HFF-Myc (cell line): ENCODE measurements around the gene CARD9.

ENCODE experiments used
- DNase-seq: peaks from one replicate; pipeline ENCODE4 v3.0.0-alpha.2; 2011; ENCODE audit warnings: low read depth; ENCODE audit errors: extremely low read depth
- H3K4me3 ChIP-seq: replicated peaks from 2 replicates; pipeline ENCODE4 v1.5.1; 2011; ENCODE audit warnings: low read depth, mild to moderate bottlenecking, control low read depth, low read length
- TF ChIP-seq, protein P1 (sequence below): IDR thresholded peaks from 2 replicates; pipeline ENCODE4 v1.5.1; 2012; ENCODE audit warnings: mild to moderate bottlenecking, low read depth, low read length, control low read depth; ENCODE audit errors: missing control alignments

Gene CARD9

DNA sequence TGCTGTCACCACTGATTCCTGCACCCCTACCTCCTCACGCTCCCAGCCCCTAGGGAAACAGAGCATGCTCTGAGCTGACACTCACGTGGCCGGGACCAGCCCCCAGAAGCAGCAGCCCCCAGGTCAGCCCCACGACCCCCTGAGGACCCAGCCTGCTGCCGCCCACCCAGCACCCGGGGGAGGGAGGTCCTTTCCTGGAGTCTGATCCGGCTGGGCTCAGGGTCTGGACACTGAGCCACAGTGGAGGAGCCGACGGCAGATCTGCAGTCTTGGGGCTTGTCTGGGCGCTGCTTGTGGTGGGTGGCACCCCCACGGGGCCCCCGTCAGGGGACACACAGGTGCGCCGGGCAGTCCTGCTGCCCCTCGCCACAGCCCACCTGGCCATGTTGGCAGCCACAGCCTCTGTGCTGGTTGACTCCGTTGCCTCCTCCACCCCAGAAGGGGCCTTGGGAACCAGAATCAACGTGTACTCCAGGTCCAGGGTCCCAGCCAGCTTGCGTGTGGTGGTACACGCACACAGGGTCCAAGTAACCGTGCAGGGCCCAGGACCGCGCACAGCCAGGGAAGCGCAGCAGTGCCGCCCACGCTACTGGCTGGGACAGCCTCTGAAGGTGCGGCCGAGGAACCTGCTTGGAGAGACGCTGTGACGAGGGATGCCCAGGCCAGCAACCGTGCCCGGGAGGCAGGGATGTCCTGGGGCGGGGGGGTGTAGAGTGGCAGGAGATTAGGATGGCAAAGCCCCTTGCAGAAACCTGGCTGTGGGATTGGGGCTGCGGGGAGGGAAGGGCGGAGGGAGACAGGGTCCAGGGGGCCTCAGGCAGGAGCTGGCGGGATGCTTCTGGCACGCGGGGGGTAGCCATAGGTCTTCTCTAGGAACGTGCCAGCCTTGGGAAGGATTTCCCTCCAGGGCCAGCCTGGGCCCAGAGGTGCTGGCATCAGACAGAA is 13.4 kb downstream of the CARD9 start:
- no peak for DNase-seq

GRCh38 chr9:136358888-136359287 is 14.6 kb downstream of the CARD9 start:
- TF ChIP-seq, protein P1, sequence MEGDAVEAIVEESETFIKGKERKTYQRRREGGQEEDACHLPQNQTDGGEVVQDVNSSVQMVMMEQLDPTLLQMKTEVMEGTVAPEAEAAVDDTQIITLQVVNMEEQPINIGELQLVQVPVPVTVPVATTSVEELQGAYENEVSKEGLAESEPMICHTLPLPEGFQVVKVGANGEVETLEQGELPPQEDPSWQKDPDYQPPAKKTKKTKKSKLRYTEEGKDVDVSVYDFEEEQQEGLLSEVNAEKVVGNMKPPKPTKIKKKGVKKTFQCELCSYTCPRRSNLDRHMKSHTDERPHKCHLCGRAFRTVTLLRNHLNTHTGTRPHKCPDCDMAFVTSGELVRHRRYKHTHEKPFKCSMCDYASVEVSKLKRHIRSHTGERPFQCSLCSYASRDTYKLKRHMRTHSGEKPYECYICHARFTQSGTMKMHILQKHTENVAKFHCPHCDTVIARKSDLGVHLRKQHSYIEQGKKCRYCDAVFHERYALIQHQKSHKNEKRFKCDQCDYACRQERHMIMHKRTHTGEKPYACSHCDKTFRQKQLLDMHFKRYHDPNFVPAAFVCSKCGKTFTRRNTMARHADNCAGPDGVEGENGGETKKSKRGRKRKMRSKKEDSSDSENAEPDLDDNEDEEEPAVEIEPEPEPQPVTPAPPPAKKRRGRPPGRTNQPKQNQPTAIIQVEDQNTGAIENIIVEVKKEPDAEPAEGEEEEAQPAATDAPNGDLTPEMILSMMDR, result no peak
- no peak for DNase-seq
- H3K4me3 ChIP-seq, result no peak overlapping the region

More for the DNA sequence above, 13.4 kb downstream of the CARD9 start:
- H3K4me3 ChIP-seq, result no peak overlapping the region
- TF ChIP-seq, protein P1, result no peak

DNA sequence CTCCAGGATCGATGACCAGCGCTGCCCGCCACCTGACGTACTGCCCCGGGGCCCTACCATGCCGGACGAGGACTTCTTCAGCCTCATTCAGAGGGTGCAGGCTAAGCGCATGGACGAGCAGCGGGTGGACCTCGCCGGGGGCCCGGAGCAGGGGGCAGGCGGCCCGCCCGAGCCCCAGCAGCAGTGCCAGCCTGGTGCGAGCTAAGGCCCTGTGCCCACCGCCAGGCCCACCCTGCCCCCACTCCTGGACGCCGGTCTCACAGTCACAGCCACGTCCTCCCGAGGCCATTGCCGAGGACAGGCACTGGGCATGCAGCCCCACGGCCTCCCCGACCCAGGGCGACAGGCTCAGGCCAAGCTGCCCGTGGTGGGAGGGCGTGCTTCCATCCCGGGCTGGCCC is 15.5 kb downstream of the CARD9 start:
- DNase-seq, result no peak
- TF ChIP-seq, protein P1, result no peak
- H3K4me3 ChIP-seq, result no peak overlapping the region

GRCh38 chr9:136357202-136357725 is 16.2 kb downstream of the CARD9 start:
- no peak for DNase-seq
- TF ChIP-seq, protein P1, result no peak

DNA sequence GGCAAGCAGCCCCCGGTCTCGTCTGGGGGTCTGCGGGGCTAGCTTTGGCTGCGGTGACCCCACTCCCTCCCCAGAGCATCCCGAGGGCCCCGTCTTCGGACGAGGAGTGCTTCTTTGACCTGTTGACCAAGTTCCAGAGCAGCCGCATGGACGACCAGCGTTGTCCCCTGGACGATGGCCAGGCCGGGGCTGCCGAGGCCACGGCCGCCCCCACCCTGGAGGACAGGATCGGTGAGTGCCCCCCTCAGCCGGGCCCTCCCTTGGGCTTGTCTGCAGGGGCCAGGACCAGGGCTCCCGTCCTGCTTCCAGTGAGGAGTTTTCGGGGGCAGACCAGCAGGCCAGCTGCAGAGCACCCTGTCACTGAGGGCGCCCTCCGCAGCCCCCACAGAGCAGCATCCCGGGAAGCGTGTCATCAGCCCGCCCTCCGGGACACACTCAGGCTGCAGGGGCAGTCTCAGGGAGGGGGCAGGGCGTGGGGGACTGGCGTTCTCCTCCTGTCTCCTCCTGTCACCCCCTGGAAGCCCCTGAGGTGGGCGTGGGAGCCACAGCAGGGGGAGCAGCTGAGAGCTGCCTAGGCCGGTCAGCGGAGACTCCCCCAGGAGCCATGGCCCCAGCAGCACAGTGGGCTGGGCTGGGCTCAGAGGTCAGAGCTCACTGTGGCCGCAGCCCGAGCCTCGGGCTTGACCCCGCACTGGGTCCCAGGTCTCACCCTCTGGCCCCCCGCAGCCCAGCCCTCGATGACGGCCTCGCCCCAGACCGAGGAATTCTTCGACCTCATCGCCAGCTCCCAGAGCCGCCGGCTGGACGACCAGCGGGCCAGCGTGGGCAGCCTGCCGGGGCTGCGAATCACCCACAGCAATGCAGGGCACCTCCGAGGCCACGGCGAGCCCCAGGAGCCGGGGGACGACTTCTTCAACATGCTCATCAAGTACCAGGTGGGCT is 17.6 kb downstream of the CARD9 start:
- DNase-seq, result no peak
- no peak overlapping the region for H3K4me3 ChIP-seq
- TF ChIP-seq, protein P1, result no peak

More at GRCh38 chr9:136357202-136357725, 16.2 kb downstream of the CARD9 start:
- no peak overlapping the region for H3K4me3 ChIP-seq

DNA sequence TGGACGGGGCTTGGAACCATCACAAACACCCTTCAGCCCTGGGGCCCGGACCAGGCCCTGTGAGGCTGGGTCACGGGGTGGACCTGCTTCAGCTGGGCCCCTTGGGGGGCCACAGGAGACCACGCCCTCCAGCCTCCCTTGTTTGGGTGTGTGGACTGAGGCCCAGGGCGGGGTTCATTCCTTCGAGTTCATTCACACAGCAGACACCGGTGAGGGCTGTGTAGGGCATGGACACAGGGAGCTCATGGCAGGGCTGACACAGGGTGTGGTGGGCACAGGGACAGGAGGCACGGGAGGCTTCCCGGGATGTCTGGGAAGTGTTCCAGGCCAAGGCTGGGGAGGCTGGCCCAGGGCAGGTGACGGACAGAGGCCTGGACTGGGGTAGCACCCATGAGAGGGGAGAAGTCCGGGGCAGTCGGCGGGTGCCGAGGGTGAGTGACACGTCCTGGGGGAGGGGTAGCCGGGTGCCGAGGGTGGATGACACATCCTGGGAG is 18.8 kb downstream of the CARD9 start:
- TF ChIP-seq, protein P1, result no peak
- no peak for DNase-seq
- H3K4me3 ChIP-seq, result no peak overlapping the region
